PC-9 (cell line): ENCODE measurements around the gene INPP5F. TPM values are rescaled to one million over a fixed set of nuclear protein-coding genes. Genes with fewer than 3 reads are reported as not detected.

Source experiments
- BruUV-seq: library from RNA; stranded (reverse); fragments of 400-500 nt; replicated peaks from 2 replicates; lab custom pipeline; 2021; lab: Mats Ljungman, UMichigan
- CTCF ChIA-PET: fragments of 300-600 bp; sonication (Branson Sonifier 250); formaldehyde crosslinking; loops from one replicate; lab custom pipeline; 2022; ENCODE audit warnings: antibody characterized with exemption; lab: Charles Lee
- POLR2A ChIA-PET: fragments of 300-600 bp; sonication (Branson Sonifier 250); formaldehyde crosslinking; loops from one replicate; lab custom pipeline; 2022; ENCODE audit warnings: antibody characterized with exemption; ENCODE audit not compliant: unreplicated experiment; lab: Charles Lee
- DNase-seq, 2 experiments: peaks; one replicate each; pipeline versions ENCODE4 v3.0.0 to v3.0.0-alpha.2; 2015 to 2022; ENCODE audit warnings: mixed read lengths in 1 of 2
- H2AFZ ChIP-seq: fragments of 200-600 bp; sonication (generic); 2 replicates; pipeline ENCODE4 v1.8.1; 2017; ENCODE audit warnings: antibody characterized with exemption
- H3F3A ChIP-seq: fragments of 200-600 bp; sonication (generic); 2 replicates; pipeline ENCODE4 v1.8.1; 2017; ENCODE audit warnings: antibody characterized with exemption, mild to moderate bottlenecking, low read depth; ENCODE audit not compliant: insufficient read depth
- H3K27ac ChIP-seq: fragments of 200-600 bp; sonication (generic); 2 replicates; pipeline ENCODE4 v1.6.1; 2016; ENCODE audit warnings: mixed run types
- H3K27me3 ChIP-seq: fragments of 200-600 bp; sonication (generic); 2 replicates; pipeline ENCODE4 v1.6.1; 2016; ENCODE audit warnings: low read depth, mixed run types; ENCODE audit not compliant: insufficient read depth
- H3K36me3 ChIP-seq: fragments of 200-600 bp; sonication (generic); 2 replicates; pipeline ENCODE4 v1.6.1; 2016; ENCODE audit warnings: low read depth, mixed run types
- H3K4me1 ChIP-seq: fragments of 200-600 bp; sonication (generic); replicated peaks from 2 replicates; pipeline ENCODE4 v1.6.1; 2016; ENCODE audit warnings: mixed run types; ENCODE audit not compliant: insufficient read depth
- H3K4me2 ChIP-seq: fragments of 200-600 bp; sonication (generic); 2 replicates; pipeline ENCODE4 v1.6.1; 2017; ENCODE audit warnings: mixed run types
- H3K4me3 ChIP-seq: fragments of 200-600 bp; sonication (generic); 2 replicates; pipeline ENCODE4 v1.6.1; 2016; ENCODE audit warnings: mixed run types
- H3K79me2 ChIP-seq: fragments of 200-600 bp; sonication (generic); 2 replicates; pipeline ENCODE4 v1.6.1; 2017; ENCODE audit warnings: low read depth, mixed run types
- H3K9me2 ChIP-seq: fragments of 200-600 bp; sonication (generic); 2 replicates; pipeline ENCODE4 v1.8.1; 2017; ENCODE audit warnings: mild to moderate bottlenecking; ENCODE audit not compliant: insufficient read depth
- H3K9me3 ChIP-seq: fragments of 200-600 bp; sonication (generic); 2 replicates; pipeline ENCODE4 v1.8.1; 2016; ENCODE audit warnings: low read depth; ENCODE audit not compliant: insufficient read depth
- H4K20me1 ChIP-seq: fragments of 200-600 bp; sonication (generic); 2 replicates; pipeline ENCODE4 v1.8.1; 2017; ENCODE audit not compliant: insufficient read depth
- CTCF ChIP-seq: fragments of 200-600 bp; sonication (generic); conservative IDR thresholded peaks from 2 replicates; pipeline ENCODE4 v1.6.1; 2017; ENCODE audit warnings: mixed run types, antibody characterized with exemption, mild to moderate bottlenecking, moderate library complexity
- EZH2 ChIP-seq: fragments of 200-600 bp; sonication (generic); IDR thresholded peaks from 2 replicates; pipeline ENCODE4 v1.8.0; 2017; ENCODE audit warnings: antibody characterized with exemption, low read depth
- intact Hi-C: fragments of 100-400 bp; cut with micrococcal nuclease; formaldehyde crosslinking; loops from one replicate; pipeline ENCODE4 v1.10.0; 2022; ENCODE audit not compliant: unreplicated experiment
- total RNA-seq: library from RNA; stranded (reverse); gene quantifications from 2 replicates; pipeline ENCODE4 v1.2.3, GENCODE V29; 2021

Gene INPP5F
- total RNA-seq, 1 experiment from 2014 or later = 11.4 TPM

DNA sequence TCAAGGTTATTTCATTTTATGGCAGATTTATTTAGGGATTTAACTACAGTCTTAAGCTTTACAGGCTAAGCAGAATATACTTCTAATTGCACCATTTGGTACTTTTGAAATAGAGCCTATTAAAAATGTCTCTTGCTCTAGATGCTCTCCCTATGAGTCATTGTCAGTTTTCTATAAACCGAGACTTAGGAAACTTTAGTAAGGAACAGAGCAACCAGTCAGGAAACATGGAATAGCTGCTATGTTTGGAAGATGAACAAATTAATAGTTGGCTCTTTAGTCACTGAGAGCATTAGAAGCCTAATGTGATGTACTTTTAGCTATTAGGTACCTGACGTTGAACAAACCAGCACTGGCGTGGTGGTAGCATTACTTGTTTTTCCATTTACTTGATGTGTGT is 35.3 kb downstream of the INPP5F start:
- Histone ChIP-seq H3K9me2 (no peaks in the 10 kb centered on the region), H3F3A (no peaks in the 10 kb centered on the region), H3K36me3 (no peaks in the 10 kb centered on the region), H2AFZ (no peak overlapping the region), H3K4me1 (peaks cover 12% of the 10 kb centered on the region), H3K9me3 (no peaks in the 10 kb centered on the region), H3K27me3 (no peaks in the 10 kb centered on the region), H3K4me3 (no peak overlapping the region), H3K27ac (no peak overlapping the region), H4K20me1 (no peaks in the 10 kb centered on the region), H3K79me2 (no peaks in the 10 kb centered on the region), H3K4me2 (no peak overlapping the region)
- ChIA-PET POLR2A (no interaction called here), CTCF (no interaction called here)
- peak in 1 of 2 experiments; percentile 63 for DNase-seq
- intact Hi-C loops = no loop called here
- BruUV-seq = no TSS peak
- TF ChIP-seq CTCF (no peak), EZH2 (no peak)

DNA sequence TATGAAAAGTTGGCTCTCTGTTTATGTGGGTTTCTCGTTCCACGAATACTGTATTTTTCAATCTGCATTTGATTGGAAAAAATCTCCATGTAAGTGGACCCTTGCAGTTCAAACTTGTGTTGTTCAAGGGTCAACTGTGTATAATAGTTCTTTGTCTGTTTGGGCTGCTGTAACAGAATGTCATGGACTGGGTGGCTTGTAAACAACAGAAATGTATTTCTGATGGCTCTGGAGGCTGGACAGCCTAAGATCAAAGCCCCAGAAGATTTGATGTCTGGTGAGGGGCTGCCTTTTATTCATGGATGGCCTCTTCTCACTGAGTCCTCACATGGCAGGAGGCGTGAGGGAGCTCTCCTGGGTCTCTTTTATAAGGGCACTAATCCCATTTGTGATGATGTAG is 36.2 kb downstream of the INPP5F start:
- no peak for DNase-seq
- H3K9me2 ChIP-seq = no peaks in the 10 kb centered on the region
- H3K4me1 ChIP-seq = peaks cover 12% of the 10 kb centered on the region
- H3K36me3 ChIP-seq = no peaks in the 10 kb centered on the region
- H3K4me3 ChIP-seq = no peak overlapping the region
- intact Hi-C loops = no loop called here
- H3K27me3 ChIP-seq = no peaks in the 10 kb centered on the region
- no peak overlapping the region for H3K27ac ChIP-seq
- TF ChIP-seq CTCF (no peak), EZH2 (no peak)
- no peaks in the 10 kb centered on the region for H3K9me3 ChIP-seq
- H3K4me2 ChIP-seq = no peak overlapping the region
- ChIA-PET CTCF (no interaction called here), POLR2A (no interaction called here)
- no peaks in the 10 kb centered on the region for H3K79me2 ChIP-seq
- no TSS peak for BruUV-seq
- no peaks in the 10 kb centered on the region for H3F3A ChIP-seq
- H4K20me1 ChIP-seq = no peaks in the 10 kb centered on the region
- no peak overlapping the region for H2AFZ ChIP-seq

DNA sequence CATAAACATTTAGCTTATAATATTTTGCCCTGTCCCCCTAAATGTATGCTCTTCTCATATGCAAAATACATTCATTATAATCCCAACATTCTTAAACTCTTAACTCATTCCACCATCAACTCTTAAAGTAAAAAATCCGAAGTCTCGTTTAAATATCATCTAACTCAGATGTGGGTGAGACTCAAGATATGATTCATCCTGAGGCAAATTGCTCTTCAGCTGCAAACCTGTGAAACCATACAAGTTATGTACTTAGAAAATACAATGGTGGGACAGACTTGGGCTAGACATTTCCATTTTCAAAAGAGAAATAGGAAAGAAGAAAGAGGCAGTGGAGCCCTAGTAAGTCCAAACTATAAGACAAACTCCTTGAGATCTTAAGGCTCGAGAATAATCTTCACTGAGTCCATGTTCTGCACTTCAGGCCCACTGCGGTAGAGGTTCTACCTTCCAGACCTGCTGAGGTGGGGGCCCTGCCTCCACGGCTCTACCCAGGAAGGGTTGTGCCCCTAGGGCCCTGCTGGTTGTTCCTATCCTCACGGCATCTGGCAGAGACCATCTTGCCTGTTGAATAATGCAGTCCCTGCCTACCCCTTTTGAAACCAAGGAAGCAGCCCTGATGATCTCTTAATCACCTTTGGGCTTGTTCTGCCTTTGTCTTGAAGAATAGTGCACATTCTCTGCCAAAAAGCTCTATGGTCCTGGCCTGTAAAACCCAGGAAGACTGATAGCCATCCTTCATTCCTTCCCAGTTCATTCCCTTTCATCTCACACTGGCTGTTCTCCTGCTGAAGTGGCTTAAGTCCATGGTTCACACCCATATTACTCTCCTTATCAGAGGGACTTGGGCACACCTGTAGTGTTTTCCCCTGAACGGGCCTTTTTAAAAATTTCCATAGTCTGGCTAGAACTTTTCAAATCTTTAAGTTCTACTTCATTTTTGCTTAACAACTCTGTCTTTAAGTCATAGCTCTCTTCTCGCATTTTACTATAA is 37.3 kb downstream of the INPP5F start:
- no peaks in the 10 kb centered on the region for H3K27me3 ChIP-seq
- POLR2A ChIA-PET = no interaction called here
- H3K79me2 ChIP-seq = no peaks in the 10 kb centered on the region
- TF ChIP-seq EZH2 (no peak), CTCF (no peak)
- CTCF ChIA-PET = no interaction called here
- no peak overlapping the region for H3K4me2 ChIP-seq
- no peaks in the 10 kb centered on the region for H3K36me3 ChIP-seq
- no peaks in the 10 kb centered on the region for H3K9me3 ChIP-seq
- no peaks in the 10 kb centered on the region for H3K9me2 ChIP-seq
- no peak for DNase-seq
- H3K4me1 ChIP-seq = peaks cover 12% of the 10 kb centered on the region
- no peak overlapping the region for H3K27ac ChIP-seq
- H2AFZ ChIP-seq = no peak overlapping the region
- no TSS peak for BruUV-seq
- no peaks in the 10 kb centered on the region for H4K20me1 ChIP-seq
- H3F3A ChIP-seq = no peaks in the 10 kb centered on the region
- no peak overlapping the region for H3K4me3 ChIP-seq
- intact Hi-C loops = no loop called here
